Pulmonary artery endothelial cell (primary cell): ENCODE data around the gene GNB3. TPM values are rescaled to one million over a fixed set of nuclear protein-coding genes. Genes with fewer than 3 reads are reported as not detected.
"Not testable (repeated sequence)": the region's sequence is repeated elsewhere in the genome, so short reads cannot be mapped to it uniquely, and the experiment has no call there.

ENCODE experiments used
- DNase-seq: peaks from one replicate; pipeline ENCODE4 v3.0.0-alpha.2; 2011; ENCODE audit warnings: low read depth, low spot score
- total RNA-seq: library from RNA; depleted of rRNA; stranded (reverse); fragments of >200 nt; gene quantifications from 2 replicates; pipeline ENCODE4 v1.2.3, GENCODE V29; 2014

GNB3 gene
- total RNA-seq, 1 donor from 2014 or later, result 0.79 TPM

DNA sequence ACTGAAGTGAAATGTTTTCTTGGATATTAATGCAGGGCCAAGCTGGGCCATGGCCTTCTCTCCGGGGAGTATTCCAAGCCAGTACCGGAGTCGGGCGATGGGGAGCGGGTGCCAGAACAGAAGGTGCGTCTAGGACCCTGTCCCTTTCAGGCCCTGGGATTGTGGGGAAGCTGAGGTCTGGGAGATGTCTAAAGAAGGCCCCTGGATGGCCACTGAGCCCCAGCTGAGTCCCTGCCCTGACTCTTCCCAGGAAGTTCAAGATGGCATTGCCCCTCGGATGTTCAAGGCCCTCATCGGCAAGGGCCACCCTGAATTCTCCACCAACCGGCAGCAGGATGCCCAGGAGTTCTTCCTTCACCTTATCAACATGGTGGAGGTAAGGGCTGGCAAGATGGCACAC is 19.4 kb downstream of the GNB3 start:
- no peak for DNase-seq

DNA sequence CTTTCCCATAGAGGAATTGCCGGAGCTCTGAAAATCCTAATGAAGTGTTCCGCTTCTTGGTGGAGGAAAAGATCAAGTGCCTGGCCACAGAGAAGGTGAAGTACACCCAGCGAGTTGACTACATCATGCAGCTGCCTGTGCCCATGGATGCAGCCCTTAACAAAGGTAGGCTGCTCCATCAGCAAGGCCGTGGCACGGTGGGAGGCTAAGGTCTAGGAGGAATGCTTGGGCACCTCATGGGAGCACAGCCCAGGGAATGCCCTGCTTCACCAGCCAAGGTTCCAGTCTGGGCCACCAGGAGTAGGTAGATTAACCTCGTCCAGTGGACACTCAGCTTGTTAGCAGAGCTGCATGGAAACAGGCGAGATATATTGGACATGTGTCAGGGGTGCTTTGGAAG is 20.2 kb downstream of the GNB3 start:
- DNase-seq, result no peak

DNA sequence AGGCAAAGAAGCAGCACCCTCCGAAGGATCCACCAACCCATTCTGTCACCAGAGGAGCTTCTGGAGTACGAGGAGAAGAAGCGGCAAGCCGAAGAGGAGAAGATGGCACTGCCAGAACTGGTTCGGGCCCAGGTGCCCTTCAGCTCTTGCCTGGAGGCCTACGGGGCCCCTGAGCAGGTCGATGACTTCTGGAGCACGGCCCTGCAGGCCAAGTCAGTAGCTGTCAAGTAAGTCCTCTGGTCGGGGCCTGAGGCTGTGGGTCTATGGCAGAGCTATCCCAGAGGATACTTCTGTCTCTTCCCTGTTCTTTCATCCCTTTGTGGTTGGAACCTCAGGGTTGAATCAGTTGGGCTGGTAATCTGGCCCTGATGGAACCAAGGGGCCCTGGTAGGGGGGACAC is 20.7 kb downstream of the GNB3 start:
- DNase-seq, result no peak

DNA sequence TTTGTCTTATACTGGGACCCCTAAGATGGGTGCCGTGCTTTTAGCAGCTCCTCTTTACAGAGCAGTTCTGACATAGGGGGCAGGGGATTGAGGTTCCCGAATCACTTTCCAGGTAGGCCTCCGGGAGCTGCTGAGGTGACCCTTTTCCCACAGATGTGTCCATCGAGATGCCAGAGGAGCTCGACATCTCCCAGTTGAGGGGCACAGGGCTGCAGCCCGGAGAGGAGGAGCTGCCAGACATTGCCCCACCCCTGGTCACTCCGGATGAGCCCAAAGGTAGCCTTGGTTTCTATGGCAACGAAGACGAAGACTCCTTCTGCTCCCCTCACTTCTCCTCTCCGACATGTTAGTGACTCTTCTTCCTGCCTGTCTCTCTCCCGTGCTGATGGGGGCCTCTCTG is 22.3 kb downstream of the GNB3 start:
- no peak for DNase-seq

DNA sequence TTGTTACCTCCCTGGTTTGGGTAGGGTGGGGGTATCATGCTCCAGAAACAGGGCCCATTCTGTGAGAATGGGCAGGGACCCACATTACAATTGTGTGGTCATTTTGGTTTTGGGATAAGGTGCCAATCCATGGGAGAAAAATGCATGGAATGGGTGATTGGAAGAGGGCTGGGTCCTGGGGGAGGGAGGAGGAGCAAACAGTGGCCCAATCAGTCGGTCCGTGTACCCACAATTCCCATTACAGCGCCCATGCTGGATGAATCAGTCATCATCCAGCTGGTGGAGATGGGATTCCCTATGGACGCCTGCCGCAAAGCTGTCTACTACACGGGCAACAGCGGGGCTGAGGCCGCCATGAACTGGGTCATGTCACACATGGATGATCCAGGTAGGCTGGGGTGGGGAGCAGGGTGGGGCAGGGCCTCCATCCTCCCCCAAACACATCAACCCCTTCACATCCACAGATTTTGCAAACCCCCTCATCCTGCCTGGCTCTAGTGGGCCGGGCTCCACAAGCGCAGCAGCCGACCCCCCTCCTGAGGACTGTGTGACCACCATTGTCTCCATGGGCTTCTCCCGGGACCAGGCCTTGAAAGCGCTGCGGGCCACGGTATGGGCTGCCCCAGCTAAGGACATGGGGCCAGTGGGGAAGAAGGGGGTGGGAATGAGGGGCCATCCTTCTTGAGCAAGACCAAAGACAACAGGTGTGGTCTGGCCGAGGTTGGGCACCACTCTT is 23.0 kb downstream of the GNB3 start:
- no peak for DNase-seq

DNA sequence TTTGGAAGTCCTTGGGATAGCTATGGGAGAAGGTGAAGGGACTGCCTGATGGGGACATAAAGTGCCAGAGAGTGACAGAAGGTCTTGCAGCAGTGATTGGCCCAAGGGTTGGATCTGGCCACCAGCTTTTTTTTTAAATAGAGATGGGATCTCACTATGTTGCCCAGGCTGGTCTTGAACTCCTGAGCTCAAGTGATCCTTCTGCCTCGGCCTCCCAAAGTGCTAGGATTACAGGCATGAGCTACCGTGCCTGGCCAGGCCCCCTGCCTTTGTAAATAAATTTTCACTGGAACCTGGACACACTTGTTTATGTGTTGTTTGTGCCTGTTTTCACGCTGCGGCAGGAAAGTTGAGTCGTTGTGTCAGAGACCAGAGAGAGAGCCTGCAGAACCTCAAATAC is 24.6 kb downstream of the GNB3 start:
- DNase-seq, result not testable (repeated sequence)

DNA sequence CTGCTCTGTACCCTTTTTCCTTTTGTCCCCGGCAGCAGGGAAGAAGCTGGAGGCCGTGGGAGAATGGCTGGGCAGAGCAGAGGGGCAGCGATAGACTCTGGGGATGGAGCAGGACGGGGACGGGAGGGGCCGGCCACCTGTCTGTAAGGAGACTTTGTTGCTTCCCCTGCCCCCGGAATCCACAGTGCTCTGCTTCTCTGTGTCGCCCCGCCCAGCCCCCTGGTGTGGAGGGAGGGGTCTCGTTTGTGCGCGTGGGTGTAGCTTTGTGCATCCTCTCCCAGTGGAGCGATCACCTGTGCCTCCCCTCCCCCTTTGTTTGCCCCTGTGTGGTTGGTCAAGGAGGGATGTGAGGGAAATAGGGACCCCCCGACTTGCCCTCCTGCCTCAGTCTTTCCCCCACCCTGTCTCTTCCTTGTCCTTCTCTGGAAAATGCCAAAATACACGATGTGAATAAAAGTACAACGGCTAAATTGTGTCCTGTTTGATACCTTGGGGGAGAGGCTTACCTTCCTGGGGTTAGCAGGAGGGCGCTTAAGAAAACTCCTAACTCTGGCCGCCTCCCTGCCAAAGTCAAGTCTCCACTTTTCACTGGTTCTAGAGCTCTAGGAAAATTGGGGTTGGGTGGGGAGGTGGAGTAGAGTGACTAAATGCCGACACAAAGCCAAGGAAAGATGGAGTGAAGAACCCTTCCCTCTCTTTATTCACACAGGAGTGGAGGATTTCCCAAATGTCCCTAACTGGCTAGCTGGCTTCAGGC is 25.6 kb downstream of the GNB3 start:
- DNase-seq, result no peak

DNA sequence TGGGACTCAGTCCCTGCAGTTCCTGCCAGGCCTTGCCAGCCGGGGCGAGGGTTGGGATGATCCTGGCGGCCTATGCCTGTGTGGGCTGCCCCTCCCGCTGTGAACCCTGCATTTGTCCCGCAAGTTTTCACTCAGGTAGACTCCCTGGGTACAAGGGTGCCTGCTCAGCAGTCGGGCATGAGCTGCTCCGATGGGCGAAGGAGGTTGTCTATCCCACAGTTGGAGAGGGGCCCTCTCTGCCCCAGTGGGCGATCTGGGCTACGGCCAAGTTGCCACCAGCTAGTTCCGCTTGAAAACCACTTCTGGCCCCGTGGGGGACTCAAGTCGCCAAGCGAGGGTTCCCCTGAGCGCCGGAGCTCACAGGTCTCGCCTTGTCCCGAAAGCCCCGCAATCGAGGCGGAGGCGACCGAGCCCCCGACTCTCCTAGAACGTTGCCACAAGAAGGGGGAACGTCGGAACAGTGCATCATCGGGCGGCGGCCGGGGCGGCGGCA is 26.2 kb downstream of the GNB3 start:
- DNase-seq, result no peak

DNA sequence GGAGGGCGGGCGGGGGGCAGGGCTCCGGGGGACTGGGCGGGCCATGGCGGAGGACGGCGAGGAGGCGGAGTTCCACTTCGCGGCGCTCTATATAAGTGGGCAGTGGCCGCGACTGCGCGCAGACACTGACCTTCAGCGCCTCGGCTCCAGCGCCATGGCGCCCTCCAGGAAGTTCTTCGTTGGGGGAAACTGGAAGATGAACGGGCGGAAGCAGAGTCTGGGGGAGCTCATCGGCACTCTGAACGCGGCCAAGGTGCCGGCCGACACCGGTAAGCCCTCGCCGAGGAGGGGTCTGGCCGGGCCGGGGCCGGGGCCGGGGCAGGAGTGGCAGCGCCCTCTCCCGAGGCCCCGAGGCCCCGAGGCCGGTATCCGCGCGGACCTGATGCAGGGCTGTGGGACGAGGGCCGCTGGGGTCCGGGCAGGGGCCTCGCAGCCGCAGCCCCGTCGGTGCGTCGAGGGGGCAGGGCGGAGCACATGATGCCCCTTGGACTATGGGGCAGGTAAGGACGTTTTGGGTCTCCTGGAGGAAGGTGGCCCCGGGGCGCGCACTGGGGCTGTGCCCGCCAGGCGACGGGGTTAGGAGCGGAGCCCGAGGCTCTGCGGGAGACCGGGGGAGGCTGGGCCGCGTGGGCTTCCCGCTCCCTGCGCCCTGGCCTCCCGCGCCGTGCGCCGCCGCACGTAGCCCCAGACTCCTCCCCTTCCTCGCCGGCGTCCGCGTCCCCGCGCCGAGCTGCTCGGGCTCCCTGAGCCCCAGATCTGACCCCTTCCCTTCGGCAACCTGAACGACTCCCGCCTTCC is 26.9 kb downstream of the GNB3 start, which contains the start of gene TPI1:
Gene TPI1, plus strand, starts transcription at position 119 of the 798 bp plus-strand sequence. Its CDS starts 36 bp downstream, at position 155.
- no peak for DNase-seq

DNA sequence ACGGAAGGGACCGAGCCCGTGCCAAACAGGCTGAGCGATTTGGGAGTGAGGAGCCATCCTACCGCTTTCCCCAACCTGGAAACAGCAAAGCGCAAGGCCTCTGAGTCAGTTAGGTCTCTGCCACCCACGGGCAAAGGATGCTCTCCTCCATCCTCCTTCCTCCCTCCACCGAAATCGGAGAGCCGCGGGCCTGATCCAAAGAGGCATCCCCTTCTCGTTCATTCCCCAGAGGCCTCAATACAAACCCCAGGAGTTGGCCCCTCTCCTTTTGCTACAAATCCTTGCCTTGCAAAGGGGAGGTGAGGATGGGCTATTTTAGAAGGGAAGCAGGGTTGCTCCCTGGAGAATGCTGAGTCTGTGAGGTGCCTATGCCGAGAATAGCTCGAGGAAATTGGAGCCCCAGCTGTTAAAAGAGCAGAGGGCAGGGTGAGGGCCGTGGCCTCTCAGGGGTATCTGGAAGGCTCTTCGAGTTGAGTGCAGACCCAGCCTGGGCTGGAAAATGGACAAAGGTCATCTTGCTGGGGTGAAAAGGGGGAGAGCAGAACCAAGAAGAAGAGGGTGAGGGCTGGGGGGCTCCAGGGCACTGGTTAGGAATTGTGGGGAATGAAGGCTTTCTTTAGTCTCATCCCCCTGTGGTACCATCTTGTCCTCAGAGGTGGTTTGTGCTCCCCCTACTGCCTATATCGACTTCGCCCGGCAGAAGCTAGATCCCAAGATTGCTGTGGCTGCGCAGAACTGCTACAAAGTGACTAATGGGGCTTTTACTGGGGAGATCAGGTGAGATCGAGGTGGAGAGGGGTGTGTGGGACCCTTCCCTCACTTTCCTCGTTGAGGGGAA is 27.7 kb downstream of the GNB3 start:
- DNase-seq, result no peak

DNA sequence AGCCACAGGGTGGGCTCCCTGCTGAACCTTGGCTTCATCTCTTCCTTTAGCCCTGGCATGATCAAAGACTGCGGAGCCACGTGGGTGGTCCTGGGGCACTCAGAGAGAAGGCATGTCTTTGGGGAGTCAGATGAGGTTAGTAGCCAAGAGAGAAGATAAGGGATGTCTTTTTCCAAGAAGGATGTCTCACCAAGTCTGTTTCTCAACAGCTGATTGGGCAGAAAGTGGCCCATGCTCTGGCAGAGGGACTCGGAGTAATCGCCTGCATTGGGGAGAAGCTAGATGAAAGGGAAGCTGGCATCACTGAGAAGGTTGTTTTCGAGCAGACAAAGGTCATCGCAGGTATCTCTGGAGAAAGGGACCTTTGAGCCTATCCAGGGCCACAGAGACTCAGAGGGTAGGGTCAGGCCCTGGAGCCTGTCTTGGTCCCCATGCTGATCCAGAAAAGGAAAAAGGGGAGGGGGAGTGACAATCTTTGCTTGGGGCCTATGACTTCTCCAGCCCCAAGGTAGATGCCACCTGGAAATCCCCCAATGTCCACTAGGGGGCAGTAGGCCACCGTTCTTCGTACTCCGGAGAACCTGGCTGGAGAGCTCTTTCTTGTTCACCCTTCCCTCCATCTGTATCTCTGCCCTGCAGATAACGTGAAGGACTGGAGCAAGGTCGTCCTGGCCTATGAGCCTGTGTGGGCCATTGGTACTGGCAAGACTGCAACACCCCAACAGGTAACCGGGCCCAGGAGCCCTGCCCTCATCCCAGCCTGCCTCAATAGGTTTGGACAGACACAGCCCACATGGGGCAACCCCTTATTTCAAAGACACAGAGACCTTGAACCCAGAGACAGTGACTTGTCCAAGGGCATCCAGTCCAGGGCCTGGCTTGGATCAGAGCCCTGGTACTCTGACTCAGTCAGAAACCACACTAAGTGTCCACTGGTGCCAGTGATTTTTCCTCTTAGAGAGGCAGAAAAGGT is 28.6 kb downstream of the GNB3 start:
- DNase-seq, result no peak

DNA sequence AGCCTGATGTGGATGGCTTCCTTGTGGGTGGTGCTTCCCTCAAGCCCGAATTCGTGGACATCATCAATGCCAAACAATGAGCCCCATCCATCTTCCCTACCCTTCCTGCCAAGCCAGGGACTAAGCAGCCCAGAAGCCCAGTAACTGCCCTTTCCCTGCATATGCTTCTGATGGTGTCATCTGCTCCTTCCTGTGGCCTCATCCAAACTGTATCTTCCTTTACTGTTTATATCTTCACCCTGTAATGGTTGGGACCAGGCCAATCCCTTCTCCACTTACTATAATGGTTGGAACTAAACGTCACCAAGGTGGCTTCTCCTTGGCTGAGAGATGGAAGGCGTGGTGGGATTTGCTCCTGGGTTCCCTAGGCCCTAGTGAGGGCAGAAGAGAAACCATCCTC is 29.6 kb downstream of the GNB3 start:
- DNase-seq, result not testable (repeated sequence)

DNA sequence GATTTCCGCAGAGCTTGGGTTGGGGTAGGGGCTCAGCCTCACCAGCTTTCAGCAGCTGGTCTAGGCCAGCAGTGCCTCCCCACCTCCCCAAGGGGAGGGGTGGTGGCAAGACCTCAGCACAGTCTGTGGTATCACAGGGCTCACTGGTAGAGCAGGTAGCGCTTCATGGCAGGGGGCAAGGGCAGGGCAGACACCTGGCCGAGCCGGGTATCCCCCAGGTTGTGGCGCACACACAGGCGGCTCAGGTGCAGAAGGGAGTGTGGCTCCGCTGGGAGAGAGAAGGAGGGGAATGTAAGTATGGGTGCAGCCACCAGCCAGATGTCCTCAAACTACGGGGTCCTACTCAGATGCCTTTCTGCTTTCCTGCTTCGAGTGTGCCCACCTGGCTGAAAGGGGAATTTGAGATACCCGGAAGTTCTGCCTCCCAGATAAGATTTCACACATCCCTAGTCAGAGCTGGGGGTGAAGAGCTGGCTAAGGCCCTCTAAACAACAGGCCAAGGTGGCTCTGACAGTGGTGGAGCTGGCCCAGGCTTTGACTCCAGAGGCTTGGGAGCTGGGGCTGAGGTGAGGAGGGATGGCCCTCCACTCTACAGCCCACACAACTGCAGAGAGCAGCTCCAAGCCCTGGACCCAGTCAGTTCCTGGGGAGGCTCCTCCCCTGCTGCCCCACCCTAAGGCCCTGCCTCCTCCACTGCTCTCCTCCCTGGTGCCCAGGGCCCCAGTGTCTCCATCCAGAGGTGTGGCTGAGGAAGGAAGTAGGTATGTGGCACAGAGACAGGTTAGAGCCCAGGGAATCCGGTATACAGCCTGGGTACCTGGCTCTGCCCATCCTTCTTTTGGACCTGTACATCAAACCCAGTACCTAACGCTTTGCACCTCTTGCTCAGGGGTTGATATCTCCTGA is 30.6 kb downstream of the GNB3 start:
- no peak for DNase-seq

DNA sequence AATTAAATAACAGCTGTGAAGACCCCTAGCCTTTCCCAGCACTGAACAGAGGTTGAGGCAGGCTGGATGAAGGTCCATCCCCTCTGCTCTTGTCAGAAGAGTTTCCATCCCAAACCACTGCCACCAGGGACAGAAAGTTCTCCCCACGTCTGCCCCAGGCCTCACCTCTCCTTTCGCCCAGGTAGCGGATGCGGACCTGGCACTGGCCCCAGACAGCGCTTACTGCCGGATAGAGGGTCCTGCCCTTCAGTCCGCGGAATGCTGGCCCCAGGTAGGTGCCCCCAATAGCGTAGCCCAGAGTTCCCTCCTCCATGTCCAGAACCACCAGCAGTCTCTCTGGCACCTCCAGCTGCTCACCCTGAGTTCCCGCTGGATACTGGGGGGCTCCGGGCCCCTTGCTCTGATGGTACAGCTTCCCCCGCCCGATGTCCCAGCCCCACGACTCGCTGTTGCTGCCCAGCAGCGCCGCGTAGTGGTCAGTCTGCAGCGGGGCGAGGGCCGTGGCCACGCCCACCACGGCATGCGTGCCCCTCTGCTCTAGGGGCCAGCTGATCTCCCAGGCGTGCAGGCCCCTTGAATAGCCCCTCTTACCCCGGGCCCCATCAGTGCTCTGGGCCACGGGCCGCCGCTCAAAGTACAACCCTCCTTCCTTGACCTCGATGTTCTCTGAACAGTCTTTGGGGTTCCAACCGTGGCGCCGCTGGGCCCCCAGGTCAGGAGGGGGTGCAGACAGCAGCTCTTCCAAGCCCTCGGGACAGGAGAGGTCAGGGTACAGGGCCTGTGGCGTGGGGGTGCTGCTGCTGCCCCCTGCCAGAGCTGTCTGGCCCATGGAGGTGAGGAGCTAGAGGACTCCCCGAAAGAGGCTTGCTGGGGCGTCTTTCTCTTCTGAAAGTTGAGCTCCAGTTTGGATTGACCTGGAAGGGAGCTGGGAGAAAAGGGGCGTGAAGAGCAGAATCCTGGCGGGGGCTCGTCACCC is 31.6 kb downstream of the GNB3 start:
- no peak for DNase-seq

DNA sequence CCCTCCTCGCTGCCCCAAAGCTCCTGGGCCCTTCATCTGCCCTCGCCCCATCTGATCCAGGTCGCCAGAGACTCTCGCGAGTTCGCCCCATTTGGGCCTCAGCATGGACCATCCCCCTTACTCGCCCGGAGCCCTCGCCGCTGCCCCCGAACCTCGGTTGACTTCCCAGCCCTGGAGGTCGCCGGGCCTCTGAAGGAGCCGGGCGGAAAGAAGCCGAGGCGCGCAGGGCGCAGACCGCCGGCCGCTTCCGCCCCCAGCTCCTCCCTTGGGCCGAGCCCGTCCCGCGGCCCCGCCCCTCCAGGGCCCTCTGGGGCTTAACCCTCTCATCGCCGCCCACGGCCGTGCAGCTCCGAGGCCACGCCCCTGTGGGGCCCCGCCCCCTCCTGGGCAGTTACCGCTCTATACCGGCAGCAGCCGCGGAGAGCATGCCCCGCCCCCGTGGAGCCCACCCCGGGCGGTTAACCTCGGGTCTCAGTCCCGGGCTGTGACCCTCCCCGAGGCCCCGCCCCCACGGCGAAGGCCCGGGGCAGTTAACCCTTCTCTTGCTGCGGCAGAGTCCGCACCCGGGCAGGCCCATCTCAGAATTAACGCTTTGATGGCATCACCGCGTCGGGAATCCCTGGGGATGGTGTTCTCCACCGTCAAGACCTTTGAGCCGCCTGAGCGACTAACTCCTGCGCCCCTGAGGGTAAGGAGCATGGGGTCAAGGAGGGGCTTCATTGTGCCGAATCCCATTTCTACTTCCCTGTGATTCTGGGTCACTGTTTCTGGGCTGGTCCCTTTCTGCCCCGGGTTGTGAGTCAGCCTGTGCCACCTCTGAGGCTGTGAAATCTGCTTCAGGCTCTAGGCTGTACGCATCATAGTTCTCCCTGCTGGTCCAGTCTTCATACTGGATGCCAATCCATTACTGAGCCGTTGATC is 32.6 kb downstream of the GNB3 start, which contains the start of gene SPSB2:
Gene SPSB2, minus strand, starts transcription at position 210 of the 921 bp plus-strand sequence. CDS start 402 bp downstream, outside the sequence.
- DNase-seq, result peak; percentile 77

DNA sequence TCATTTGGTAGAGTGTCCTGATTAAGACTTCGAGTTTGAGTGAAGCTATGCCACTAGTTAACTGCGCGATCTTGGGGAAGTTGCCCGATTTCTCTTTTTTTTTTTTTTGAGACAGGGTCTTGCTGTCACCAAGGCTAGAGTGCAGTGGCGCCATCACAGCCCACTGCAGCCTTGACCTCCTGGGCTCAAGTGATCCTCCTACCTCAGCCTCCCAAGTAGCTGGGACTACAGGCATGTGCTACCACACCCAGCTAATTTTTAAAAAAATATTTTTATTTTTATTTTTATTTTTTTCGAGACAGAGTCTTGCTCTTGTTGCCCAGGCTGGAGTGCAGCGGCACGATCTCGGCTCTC is 33.3 kb downstream of the GNB3 start:
- DNase-seq, result not testable (repeated sequence)
